Upper lobe of left lung (tissue), 6 donors: ENCODE measurements around the gene UBXN10. TPM values are rescaled to one million over a fixed set of nuclear protein-coding genes. Genes with fewer than 3 reads are reported as not detected.
A peak's percentile ranks its signal among the peaks of the same experiment; 100 is the strongest.

ENCODE experiments used
- ATAC-seq, 2 donors: fragments of 200-7000 bp; cut with Tn5 transposase; one replicate each; pipeline ENCODE4 v1.9.1; 2022; ENCODE audit warnings: mild to moderate bottlenecking in 2 of 2, moderate library complexity in 2 of 2; ENCODE audit not compliant: low FRiP score in 2 of 2
- DNase-seq, 2 donors: peaks; one replicate each; pipeline ENCODE4 v3.0.0-alpha.2; 2019 to 2020
- H3K27ac ChIP-seq, 4 donors: fragments of 200-600 bp; sonication (generic); one replicate each; pipeline ENCODE4 v1.5.1; 2016 to 2019
- H3K27me3 ChIP-seq, 4 donors: fragments of 200-600 bp; sonication (generic); one replicate each; pipeline ENCODE4 v1.5.1; 2017 to 2019
- H3K36me3 ChIP-seq, 4 donors: fragments of 200-600 bp; sonication (generic); one replicate each; pipeline ENCODE4 v1.5.1; 2016 to 2019
- H3K4me1 ChIP-seq, 4 donors: fragments of 200-600 bp; sonication (generic); one replicate each; pipeline ENCODE4 v1.5.1; 2018 to 2019
- H3K4me3 ChIP-seq, 4 donors: fragments of 200-600 bp; sonication (generic); one replicate each; pipeline ENCODE4 v1.5.1; 2017 to 2019; ENCODE audit warnings: mild to moderate bottlenecking in 2 of 4, moderate library complexity in 1 of 4
- H3K9me3 ChIP-seq, 4 donors: fragments of 200-600 bp; sonication (generic); one replicate each; pipeline ENCODE4 v1.5.1; 2018 to 2019
- CTCF ChIP-seq, 6 experiments: fragments of 450-650 bp in 4 of 6; fragments of 200-600 bp in 2 of 6; sonication (generic) in 2 of 6; IDR thresholded peaks; one replicate each; pipeline ENCODE4 v1.5.1; 2016 to 2019; ENCODE audit warnings: antibody characterized with exemption in 6 of 6
- EP300 ChIP-seq, 4 donors: sonication (generic); formaldehyde crosslinking; IDR thresholded peaks; one replicate each; pipeline ENCODE4 v1.5.1; 2017; ENCODE audit warnings: antibody characterized with exemption in 4 of 4, control low read depth in 2 of 4
- POLR2A ChIP-seq, 4 donors: fragments of 450-650 bp; IDR thresholded peaks; one replicate each; pipeline ENCODE4 v1.5.1; 2016 to 2017; ENCODE audit warnings: antibody characterized with exemption in 4 of 4, mild to moderate bottlenecking in 2 of 4
- POLR2AphosphoS5 ChIP-seq, 2 donors: sonication (generic); formaldehyde crosslinking; IDR thresholded peaks; one replicate each; pipeline ENCODE4 v1.5.1; 2017; ENCODE audit warnings: antibody characterized with exemption in 2 of 2
- WGBS, 2 donors: methylation state at CpG; one replicate each; pipeline ENCODE4 v1.1.5; 2017 to 2018; 5-methylcytosine and 5-hydroxymethylcytosine counted together
- total RNA-seq, 6 donors: library from RNA; depleted of rRNA in 4 of 6; stranded (reverse); fragments of >200 nt in 4 of 6; gene quantifications; one replicate each; pipeline versions ENCODE4 v1.1.0 to v1.2.1, GENCODE V29; 2016 to 2021
- donor health status: DM: no; HTN: no; CAD: no; lungs with moderate emphysema.
- donor health status: DM: no; HTN: yes; CAD: no; lungs with severe emphysema.

The UBXN10 gene
- total RNA-seq, 6 donors from 2014 or later: 0.86 to 29.8 (median 6.5) TPM

DNA sequence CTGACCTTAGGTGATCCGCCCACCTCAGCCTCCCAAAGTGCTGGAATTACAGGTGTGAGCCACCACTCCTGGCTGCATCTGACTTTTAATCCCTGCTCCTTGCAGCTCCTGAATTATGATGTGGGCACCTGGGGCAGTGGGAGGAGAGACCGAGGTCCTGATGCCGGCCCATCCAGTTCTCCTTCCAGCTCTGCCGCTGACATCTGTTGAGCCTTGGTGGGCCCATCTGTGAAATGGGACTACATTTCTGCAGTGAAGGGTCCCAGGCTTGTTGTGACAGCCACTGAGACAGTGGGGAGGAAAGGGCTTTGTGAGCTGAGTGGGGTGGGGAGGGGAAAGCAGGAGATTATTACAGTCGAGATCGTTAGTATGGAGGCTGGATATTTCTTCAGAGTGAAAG is 34.9 kb upstream of the UBXN10 start:
- Histone ChIP-seq H3K27ac (no peak overlapping the region), H3K4me1 (peaks cover 18 to 28% (median 26%) of the 10 kb centered on the region in 4 donors), H3K27me3 (no peaks in the 10 kb centered on the region), H3K9me3 (no peaks in the 10 kb centered on the region), H3K36me3 (no peaks in the 10 kb centered on the region), H3K4me3 (no peak overlapping the region)
- TF ChIP-seq POLR2A (IDR thresholded peaks at IDR 0.05) (no peak), CTCF (IDR thresholded peaks at IDR 0.05) (no peak), EP300 (IDR thresholded peaks at IDR 0.05) (no peak), POLR2AphosphoS5 (IDR thresholded peaks at IDR 0.05) (no peak)
- DNase-seq (no peak), ATAC-seq (no peak)
- 85 to 92% methylated on average over 6 of the region's 6 CpGs for WGBS, 2 donors

DNA sequence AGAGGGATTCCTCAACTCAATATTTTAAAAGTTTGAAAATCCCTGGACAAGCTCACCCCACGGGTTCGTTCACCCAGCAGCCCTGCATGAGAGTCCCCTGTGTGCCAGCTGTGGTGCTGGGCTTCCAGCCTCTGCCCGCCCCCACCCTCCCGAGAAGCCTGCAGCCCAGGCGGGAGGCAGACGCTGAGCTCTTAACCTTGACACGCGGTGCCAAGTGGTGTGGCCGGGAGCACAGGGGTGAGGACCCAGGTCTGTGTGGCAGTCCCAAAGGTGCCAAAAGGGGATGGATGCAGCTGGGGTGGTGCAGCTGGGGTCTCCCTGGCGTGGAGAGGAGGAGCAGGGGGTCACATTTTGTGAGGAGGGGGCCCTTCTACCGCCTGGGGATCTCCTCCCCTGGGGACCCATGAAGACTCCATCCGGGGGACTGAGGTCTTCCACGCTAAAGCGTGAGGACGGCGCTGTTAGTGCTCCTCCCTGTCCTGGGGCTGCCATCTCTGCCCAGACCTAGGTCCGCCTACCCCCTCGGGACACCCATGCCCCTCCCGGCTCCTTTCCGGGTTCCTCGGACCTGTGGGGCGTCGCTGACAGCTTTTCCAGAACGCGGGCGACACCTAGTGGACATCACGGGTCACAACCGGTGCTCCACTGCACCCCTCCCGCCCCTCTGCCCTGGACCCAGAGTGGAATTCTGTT is 33.8 kb upstream of the UBXN10 start:
- WGBS, 2 donors: 7 to 22% methylated on average over 10 to 29 of the region's 29 CpGs
- no peaks in the 10 kb centered on the region for H3K27me3 ChIP-seq
- H3K4me3 ChIP-seq: peak overlapping the region in 3 of 4 donors; percentile 17 to 35 (median 32)
- DNase-seq (peak; percentile 78 to 85), ATAC-seq (peak; percentile 90 to 94)
- H3K4me1 ChIP-seq: peaks cover 18 to 28% (median 26%) of the 10 kb centered on the region in 4 donors
- no peaks in the 10 kb centered on the region for H3K36me3 ChIP-seq
- H3K9me3 ChIP-seq: no peaks in the 10 kb centered on the region
- peak overlapping the region; percentile 71 to 83 (median 76) for H3K27ac ChIP-seq
- TF ChIP-seq EP300 (IDR thresholded peaks at IDR 0.05) (no peak), CTCF (IDR thresholded peaks at IDR 0.05) (peak; percentile 92 to 97 (median 94))

- no peaks in the 10 kb centered on the region for H3K27me3 ChIP-seq
- DNase-seq: no peak
- peaks cover 18 to 28% (median 26%) of the 10 kb centered on the region in 4 donors for H3K4me1 ChIP-seq
- H3K27ac ChIP-seq: peak overlapping the region; percentile 71 to 83 (median 76)
- no peaks in the 10 kb centered on the region for H3K36me3 ChIP-seq
- WGBS, 2 donors: 48 to 73% methylated on average over 6 to 7 of the region's 7 CpGs
- TF ChIP-seq POLR2A (IDR thresholded peaks at IDR 0.05) (no peak), POLR2AphosphoS5 (IDR thresholded peaks at IDR 0.05) (no peak), EP300 (IDR thresholded peaks at IDR 0.05) (no peak), CTCF (IDR thresholded peaks at IDR 0.05) (peak in 1 of 6 experiments; percentile 24)
- H3K4me3 ChIP-seq: peak overlapping the region in 1 of 4 donors; percentile 35
- H3K9me3 ChIP-seq: no peaks in the 10 kb centered on the region
- ATAC-seq: no peak
These were observed 33.3 kb upstream of the UBXN10 start for GRCh38 chr1:20152599-20152930.

DNA sequence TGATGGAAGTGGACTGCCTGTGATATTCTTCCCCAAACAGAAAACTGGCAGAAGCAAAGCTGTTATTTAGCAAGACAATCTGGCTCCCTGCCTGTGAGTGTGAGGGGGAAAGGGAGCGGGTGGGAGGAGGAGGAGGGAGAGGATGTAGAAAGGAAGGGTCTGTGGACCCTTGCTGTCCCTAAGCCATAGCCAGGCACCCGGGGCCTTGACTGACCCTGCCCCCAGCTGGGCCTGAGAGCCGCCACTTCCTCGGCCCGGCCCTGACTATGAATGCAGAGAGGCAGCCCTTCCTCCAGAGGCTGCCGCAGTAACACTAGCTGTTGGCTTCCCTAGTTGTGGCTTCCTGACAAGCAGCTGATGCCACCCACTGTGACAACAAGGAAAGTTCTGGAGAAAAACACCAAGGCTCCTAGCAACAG is 32.9 kb upstream of the UBXN10 start:
- Histone ChIP-seq H3K4me1 (peaks cover 18 to 28% (median 26%) of the 10 kb centered on the region in 4 donors), H3K9me3 (peaks cover 0 to 1% (median 0%) of the 10 kb centered on the region in 4 donors), H3K4me3 (no peak overlapping the region), H3K27me3 (no peaks in the 10 kb centered on the region), H3K36me3 (no peaks in the 10 kb centered on the region), H3K27ac (peak overlapping the region; percentile 71 to 83 (median 76))
- ATAC-seq (peak; percentile 40 to 77), DNase-seq (peak in 1 of 2 donors; percentile 45)
- 66 to 69% methylated on average over 6 of the region's 6 CpGs for WGBS, 2 donors
- TF ChIP-seq POLR2A (IDR thresholded peaks at IDR 0.05) (peak in 1 of 4 donors; percentile 20), CTCF (IDR thresholded peaks at IDR 0.05) (no peak), POLR2AphosphoS5 (IDR thresholded peaks at IDR 0.05) (peak in 1 of 2 donors; percentile 31)
